ENCODE results near the gene DOHH. TPM values are rescaled to one million over a fixed set of nuclear protein-coding genes. Genes with fewer than 3 reads are reported as not detected.

DOHH gene
- total RNA-seq, 1 donor from 2014 or later = 10.1 TPM

- H3K27ac Mint-ChIP-seq (ENCODE audit: unreplicated experiment) = no peak overlapping the region
- H3K27me3 Mint-ChIP-seq (ENCODE audit: low read depth) = no peaks in the 10 kb centered on the region
- no peak overlapping the region for H3K4me3 Mint-ChIP-seq (ENCODE audit: unreplicated experiment)
- no peaks in the 10 kb centered on the region for H3K9me3 Mint-ChIP-seq (ENCODE audit: low read depth)
- DNase-seq (ENCODE audit: low spot score) = no peak
- peak; percentile 8 for TF ChIP-seq CTCF (IDR thresholded peaks at IDR 0.05)
- peaks cover 7% of the 10 kb centered on the region for H3K4me1 Mint-ChIP-seq (ENCODE audit: low read depth)
- peaks cover 6% of the 10 kb centered on the region for H3K36me3 Mint-ChIP-seq (ENCODE audit: low read depth)
Measured at GRCh38 chr19:3520166-3521103, 20.0 kb upstream of the DOHH start.

DNA sequence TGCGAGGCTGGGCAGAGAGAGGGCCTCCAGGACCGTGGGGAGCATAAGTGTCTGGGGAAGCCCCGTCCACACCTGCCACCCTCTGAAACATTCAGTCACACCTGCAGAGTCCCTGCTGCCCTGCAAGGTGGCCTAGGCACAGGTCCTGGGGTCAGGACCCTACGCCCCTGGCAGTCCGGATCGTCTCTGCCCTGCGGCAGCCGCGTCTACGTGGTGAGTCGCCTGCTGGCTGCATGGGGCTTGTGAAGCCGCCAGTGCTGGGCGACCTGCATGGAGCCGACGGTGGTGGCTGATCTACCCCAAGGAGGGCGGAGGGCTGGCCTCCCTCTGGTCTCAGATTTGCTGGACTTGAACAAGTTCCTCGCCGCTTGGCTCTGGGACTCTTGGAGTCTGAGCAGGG, 18.7 kb upstream of the DOHH start:
- no peak overlapping the region for H3K4me3 Mint-ChIP-seq (ENCODE audit: unreplicated experiment)
- no peaks in the 10 kb centered on the region for H3K27me3 Mint-ChIP-seq (ENCODE audit: low read depth)
- no peak for DNase-seq (ENCODE audit: low spot score)
- no peak for TF ChIP-seq CTCF (IDR thresholded peaks at IDR 0.05)
- H3K9me3 Mint-ChIP-seq (ENCODE audit: low read depth) = no peaks in the 10 kb centered on the region
- H3K36me3 Mint-ChIP-seq (ENCODE audit: low read depth) = peaks cover 1% of the 10 kb centered on the region
- H3K27ac Mint-ChIP-seq (ENCODE audit: unreplicated experiment) = no peak overlapping the region
- H3K4me1 Mint-ChIP-seq (ENCODE audit: low read depth) = peaks cover 12% of the 10 kb centered on the region

DNA sequence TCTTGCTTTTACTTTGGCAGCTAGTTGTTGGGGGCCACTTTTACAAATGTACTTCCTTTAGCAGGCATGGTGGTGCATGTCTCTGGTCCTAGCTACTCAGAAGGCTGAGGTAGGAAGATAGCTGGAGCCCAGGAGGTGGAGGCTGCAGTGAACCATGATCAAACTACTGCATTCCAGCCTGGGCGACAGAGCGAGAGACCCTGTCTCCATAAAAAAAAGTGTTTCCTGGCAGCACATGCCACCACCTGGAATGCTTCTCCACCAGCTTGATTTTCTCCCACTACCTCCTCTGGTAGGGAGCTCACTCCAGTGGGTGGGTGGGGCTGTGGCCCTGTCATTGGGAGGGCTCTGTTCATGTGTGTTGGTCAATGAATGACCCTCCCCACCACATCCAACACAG, 18.2 kb upstream of the DOHH start:
- DNase-seq (ENCODE audit: low spot score) = no peak
- Mint-ChIP-seq H3K27ac (ENCODE audit: unreplicated experiment) (no peak overlapping the region), H3K4me1 (ENCODE audit: low read depth) (peaks cover 15% of the 10 kb centered on the region), H3K27me3 (ENCODE audit: low read depth) (no peaks in the 10 kb centered on the region), H3K9me3 (ENCODE audit: low read depth) (no peaks in the 10 kb centered on the region), H3K36me3 (ENCODE audit: low read depth) (no peaks in the 10 kb centered on the region), H3K4me3 (ENCODE audit: unreplicated experiment) (no peak overlapping the region)
- no peak for TF ChIP-seq CTCF (IDR thresholded peaks at IDR 0.05)

GRCh38 chr19:3518255-3518654, 17.8 kb upstream of the DOHH start:
- Mint-ChIP-seq H3K36me3 (ENCODE audit: low read depth) (no peaks in the 10 kb centered on the region), H3K4me1 (ENCODE audit: low read depth) (peaks cover 17% of the 10 kb centered on the region), H3K4me3 (ENCODE audit: unreplicated experiment) (no peak overlapping the region), H3K27ac (ENCODE audit: unreplicated experiment) (no peak overlapping the region), H3K9me3 (ENCODE audit: low read depth) (no peaks in the 10 kb centered on the region), H3K27me3 (ENCODE audit: low read depth) (no peaks in the 10 kb centered on the region)
- no peak for TF ChIP-seq CTCF (IDR thresholded peaks at IDR 0.05)
- DNase-seq (ENCODE audit: low spot score) = no peak

- Mint-ChIP-seq H3K27ac (ENCODE audit: unreplicated experiment) (no peak overlapping the region), H3K36me3 (ENCODE audit: low read depth) (no peaks in the 10 kb centered on the region), H3K4me1 (ENCODE audit: low read depth) (peaks cover 17% of the 10 kb centered on the region), H3K9me3 (ENCODE audit: low read depth) (no peaks in the 10 kb centered on the region), H3K4me3 (ENCODE audit: unreplicated experiment) (no peak overlapping the region), H3K27me3 (ENCODE audit: low read depth) (no peaks in the 10 kb centered on the region)
- no peak for DNase-seq (ENCODE audit: low spot score)
- no peak for TF ChIP-seq CTCF (IDR thresholded peaks at IDR 0.05)
Measured at GRCh38 chr19:3517638-3518037, 17.2 kb upstream of the DOHH start.

All from chondrocyte (in vitro differentiated cells).